Left ventricle myocardium inferior (tissue), 1 donor: ENCODE results near the gene DNAH3. TPM values are rescaled to one million over a fixed set of nuclear protein-coding genes. Genes with fewer than 3 reads are reported as not detected.

ENCODE experiments used
- DNase-seq: peaks from one replicate; pipeline ENCODE4 v3.0.0-alpha.2; 2020
- H3K27ac ChIP-seq: fragments of 200-600 bp; replicated peaks from 2 replicates; pipeline ENCODE4 v1.8.0; 2021
- H3K27me3 ChIP-seq: fragments of 200-600 bp; 2 replicates; pipeline ENCODE4 v1.8.0; 2021; ENCODE audit warnings: low read depth
- H3K36me3 ChIP-seq: fragments of 200-600 bp; 2 replicates; pipeline ENCODE4 v1.8.0; 2021
- H3K4me1 ChIP-seq: fragments of 200-600 bp; 2 replicates; pipeline ENCODE4 v1.8.0; 2021
- H3K4me3 ChIP-seq: fragments of 200-600 bp; 2 replicates; pipeline ENCODE4 v1.8.0; 2021; ENCODE audit warnings: mild to moderate bottlenecking, moderate library complexity
- H3K9me3 ChIP-seq: fragments of 200-600 bp; replicated peaks from 2 replicates; pipeline ENCODE4 v1.8.0; 2021
- CTCF ChIP-seq: fragments of 200-600 bp; IDR thresholded peaks from 2 replicates; pipeline ENCODE4 v1.8.0; 2021; ENCODE audit warnings: antibody characterized with exemption, mild to moderate bottlenecking, borderline replicate concordance
- intact Hi-C: fragments of 100-400 bp; cut with micrococcal nuclease; formaldehyde crosslinking; loops from one replicate; pipeline ENCODE4 v1.11.0; 2022
- total RNA-seq: library from RNA; stranded (reverse); fragmentation: NEBNext Ultra II Directional; extraction: Animal tissue kit (Norgen Biotek cat#: 25700); gene quantifications from one replicate; pipeline ENCODE4 v1.2.1, GENCODE V29; 2021
- donor health status: DM: no; HTN: yes; CAD: no; lungs with severe emphysema.

DNAH3 gene
- total RNA-seq, 1 donor from 2014 or later: 1.8 TPM

GRCh38 chr16:20903116-20903898 is 247.3 kb downstream of the DNAH3 start:
- Histone ChIP-seq H3K4me1 (peaks cover 93% of the 10 kb centered on the region), H3K27ac (peak overlapping the region; percentile 99), H3K27me3 (no peaks in the 10 kb centered on the region), H3K4me3 (peak overlapping the region; percentile 19), H3K36me3 (no peaks in the 10 kb centered on the region), H3K9me3 (no peaks in the 10 kb centered on the region)
- intact Hi-C loops: loop anchor here (5.0 kb wide), 1 partner anchor 41 kb away; no protein-coding TSS in a partner anchor
- DNase-seq: no peak
- no peak for TF ChIP-seq CTCF

- DNase-seq: no peak
- H3K4me3 ChIP-seq: peak overlapping the region; percentile 92
- peak overlapping the region; percentile 99 for H3K27ac ChIP-seq
Observed at GRCh38 chr16:20902426-20902825, 248.2 kb downstream of the DNAH3 start.

GRCh38 chr16:20901436-20902112 is 249.1 kb downstream of the DNAH3 start:
- H3K27ac ChIP-seq: peak overlapping the region; percentile 99
- H3K27me3 ChIP-seq: no peaks in the 10 kb centered on the region
- peaks cover 4% of the 10 kb centered on the region for H3K36me3 ChIP-seq
- peaks cover 93% of the 10 kb centered on the region for H3K4me1 ChIP-seq
- intact Hi-C loops: loop anchor here (5.0 kb wide), 1 partner anchor 39 kb away; no protein-coding TSS in a partner anchor
- TF ChIP-seq CTCF: no peak
- peak overlapping the region; percentile 92 for H3K4me3 ChIP-seq
- no peaks in the 10 kb centered on the region for H3K9me3 ChIP-seq
- peak; percentile 44 for DNase-seq

More at GRCh38 chr16:20902426-20902825, 248.2 kb downstream of the DNAH3 start:
- no peak for TF ChIP-seq CTCF
- Histone ChIP-seq H3K9me3 (no peaks in the 10 kb centered on the region), H3K36me3 (no peaks in the 10 kb centered on the region), H3K4me1 (peaks cover 93% of the 10 kb centered on the region), H3K27me3 (no peaks in the 10 kb centered on the region)
- intact Hi-C loops: loop anchor here (5.0 kb wide), 1 partner anchor 40 kb away; no protein-coding TSS in a partner anchor

- Histone ChIP-seq H3K36me3 (peaks cover 8% of the 10 kb centered on the region), H3K9me3 (no peaks in the 10 kb centered on the region), H3K4me3 (peak overlapping the region; percentile 92), H3K27me3 (no peaks in the 10 kb centered on the region), H3K4me1 (peaks cover 93% of the 10 kb centered on the region), H3K27ac (peak overlapping the region; percentile 99)
- intact Hi-C loops: loop anchor here (5.0 kb wide), 1 partner anchor 39 kb away; no protein-coding TSS in a partner anchor
- TF ChIP-seq CTCF: no peak
- DNase-seq: no peak
Observed at GRCh38 chr16:20901068-20901435, 249.6 kb downstream of the DNAH3 start.

- Histone ChIP-seq H3K36me3 (peaks cover 14% of the 10 kb centered on the region), H3K27ac (peak within 1 kb of the TSS; percentile 99), H3K4me1 (peaks cover 93% of the 10 kb centered on the region), H3K27me3 (no peaks in the 10 kb centered on the region), H3K4me3 (peak within 1 kb of the TSS; percentile 92), H3K9me3 (no peaks in the 10 kb centered on the region)
- TF ChIP-seq CTCF: no peak
- DNase-seq: peak; percentile 96
- intact Hi-C loops: loop anchor here (5.0 kb wide), 1 partner anchor 38 kb away; no protein-coding TSS in a partner anchor
Observed at GRCh38 chr16:20900299-20901067, 250.2 kb downstream of the DNAH3 start, which contains the start of the genes DCUN1D3 and LYRM1. TSS of gene DCUN1D3 (minus strand) at chr16:20900358. CDS start at chr16:20862538, 37,820 bp downstream. TSS of gene LYRM1 (plus strand) at chr16:20900771. CDS start at chr16:20915556, 14,785 bp downstream.
